Hematopoietic multipotent progenitor cell (in vitro differentiated cells): ENCODE results near the gene NPPC. TPM values are rescaled to one million over a fixed set of nuclear protein-coding genes. Genes with fewer than 3 reads are reported as not detected.
A peak's percentile ranks its signal among the peaks of the same experiment; 100 is the strongest.
"Not testable (repeated sequence)": the region's sequence is repeated elsewhere in the genome, so short reads cannot be mapped to it uniquely, and the experiment has no call there.

ENCODE experiments used
- DNase-seq, 3 donors: peaks; one replicate each; pipeline ENCODE4 v3.0.0-alpha.2; 2011 to 2015; ENCODE audit warnings: low read depth in 2 of 3, low spot score in 2 of 3
- total RNA-seq: library from RNA; depleted of rRNA; stranded (reverse); fragments of >200 nt; gene quantifications from one replicate; pipeline ENCODE4 v1.2.3, GENCODE V29; 2012

NPPC gene
- total RNA-seq, 1 donor, result 0.27 TPM

DNA sequence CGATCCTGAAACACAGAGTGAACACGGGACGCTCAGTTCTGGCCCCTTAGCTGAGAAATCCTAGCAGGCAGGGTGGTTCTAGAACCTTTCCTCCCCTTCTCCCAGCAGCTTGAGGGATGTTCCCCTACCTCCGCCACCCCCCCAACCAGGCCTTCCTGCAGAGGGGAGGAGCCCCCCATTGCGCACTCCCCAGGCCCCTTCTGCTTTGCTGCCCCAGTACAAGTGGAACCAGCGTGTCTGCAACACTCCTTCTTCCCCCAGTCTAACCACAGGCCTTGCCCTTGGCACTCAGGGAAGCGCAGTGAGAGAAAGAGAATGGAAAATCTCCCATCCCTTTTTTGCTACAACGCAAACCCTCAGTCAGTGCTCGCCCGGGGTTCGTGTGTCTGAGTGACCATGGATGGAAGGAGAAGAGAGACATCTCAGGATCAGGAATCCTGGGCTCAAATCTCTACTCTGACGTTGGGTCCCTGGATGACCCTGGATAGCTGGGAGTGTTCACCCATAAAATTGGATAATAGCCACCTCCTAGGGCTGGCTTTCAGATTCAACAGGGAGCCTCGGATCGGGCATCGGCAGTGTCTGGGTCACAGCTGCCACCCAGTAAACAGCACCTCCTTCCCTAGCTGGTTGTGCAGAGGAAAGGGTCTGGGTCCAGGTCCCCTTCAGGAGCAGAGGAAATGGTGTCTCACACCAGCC, 3.7 kb downstream of the NPPC start:
- no peak for DNase-seq

DNA sequence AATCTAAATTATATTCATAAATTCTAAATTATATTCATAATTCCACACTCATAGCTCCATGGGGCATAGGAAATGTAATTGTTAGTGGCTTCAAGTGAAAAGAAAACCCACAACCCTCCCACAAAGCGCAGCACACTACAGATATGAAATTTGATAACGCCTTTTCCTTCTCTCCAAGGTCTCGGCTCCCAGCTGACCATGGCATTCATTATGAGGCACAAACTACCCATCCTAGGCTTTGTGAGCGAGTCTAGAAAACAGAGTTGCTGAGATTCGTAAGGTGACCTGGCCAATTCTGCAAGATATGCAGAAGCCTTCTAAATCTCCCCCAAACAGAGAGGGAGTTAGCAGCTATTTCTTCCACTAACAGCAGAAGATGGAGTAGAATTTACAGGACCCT, 5.4 kb downstream of the NPPC start:
- DNase-seq, result no peak

DNA sequence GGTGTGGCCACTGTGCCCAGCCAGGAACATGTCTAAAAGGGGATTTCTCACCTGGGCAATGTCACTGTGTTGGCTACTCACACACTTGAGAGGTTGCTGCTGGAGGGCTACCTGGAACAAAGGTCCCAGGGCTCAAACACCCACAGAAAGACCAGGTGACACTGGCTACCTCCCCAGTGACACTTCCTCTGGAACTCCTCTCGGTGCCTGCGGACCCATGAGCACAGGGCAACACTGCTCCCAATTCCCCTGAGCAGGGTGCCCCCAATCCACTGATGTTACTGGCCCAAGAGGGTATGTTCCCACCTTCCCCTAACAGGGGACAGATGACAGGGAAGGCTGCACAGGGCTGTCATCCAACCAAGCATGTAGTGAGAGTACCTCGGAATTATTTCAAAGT, 5.8 kb downstream of the NPPC start:
- no peak for DNase-seq

DNA sequence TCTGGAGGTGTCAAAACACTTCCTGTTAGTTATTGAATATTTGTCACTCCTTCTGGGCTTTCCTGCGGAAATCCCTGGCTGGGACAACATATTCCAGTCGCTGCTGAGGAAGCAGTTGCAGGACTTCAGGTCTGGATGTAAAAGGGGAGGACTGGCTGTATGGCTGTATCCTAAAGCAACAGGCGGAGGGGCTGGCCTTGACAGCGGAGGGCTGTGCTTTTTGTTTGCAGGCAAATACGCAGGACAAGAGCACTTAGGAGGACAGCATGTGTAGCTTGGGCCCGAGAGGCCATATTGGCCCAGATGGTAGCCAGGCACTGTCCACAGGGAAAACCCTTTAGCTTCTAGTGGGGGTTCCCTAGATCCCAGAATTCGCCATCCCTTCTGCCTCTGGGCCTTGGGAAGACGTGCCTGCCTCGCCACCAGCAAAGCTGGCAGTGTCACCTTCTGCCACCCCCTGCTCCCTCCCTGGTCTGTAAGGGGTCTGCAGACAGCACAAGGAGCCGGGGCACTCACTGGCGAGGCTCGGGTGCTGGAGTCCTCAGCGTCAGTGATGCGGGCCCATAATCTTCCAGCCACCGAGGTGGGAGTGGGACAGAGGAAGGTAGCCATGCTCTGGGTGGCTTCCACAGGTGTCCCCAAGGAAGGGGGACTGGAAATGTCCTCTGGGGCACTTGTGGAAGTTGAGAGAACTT, 6.7 kb downstream of the NPPC start:
- DNase-seq, result no peak

DNA sequence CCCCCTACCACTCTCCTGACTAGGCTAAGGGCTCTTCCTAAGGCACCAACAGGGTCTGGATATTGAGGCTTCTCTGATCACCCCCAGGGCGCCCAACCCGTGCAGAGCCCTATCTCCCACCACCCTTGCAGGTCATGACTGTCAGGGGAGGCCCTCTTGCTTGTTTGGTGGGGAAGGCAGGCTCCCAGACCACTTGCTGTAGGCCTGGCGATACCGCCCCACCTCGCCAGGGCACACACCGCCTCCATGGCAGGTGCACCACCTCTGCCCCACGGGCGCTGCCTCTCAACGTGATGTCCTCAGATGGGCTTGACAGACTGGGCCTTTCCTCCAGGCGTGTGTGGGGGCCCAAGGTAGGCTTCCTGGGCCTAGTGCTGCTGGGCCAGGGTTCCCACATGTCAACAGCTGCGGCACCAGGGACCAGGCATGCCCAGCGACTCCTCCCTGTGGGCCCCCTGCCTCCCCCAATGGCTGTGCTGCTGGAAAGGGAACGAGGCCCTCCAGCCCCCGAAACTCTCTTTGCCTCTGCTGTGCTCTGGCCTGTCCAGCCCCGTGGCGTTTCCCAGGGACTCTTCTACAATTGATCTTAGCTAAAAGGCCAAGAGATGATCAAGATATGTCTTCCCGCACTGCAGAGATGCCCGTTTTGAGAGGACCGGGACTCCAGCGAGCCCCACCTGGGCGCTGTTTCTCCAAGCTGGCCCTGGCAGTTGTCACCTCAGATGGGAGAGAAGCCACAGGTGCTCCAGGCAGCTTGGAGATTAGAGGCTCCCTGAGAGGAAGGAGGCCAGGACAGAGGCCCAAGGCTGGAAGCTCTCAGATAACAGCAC, 7.5 kb downstream of the NPPC start:
- DNase-seq, result no peak

DNA sequence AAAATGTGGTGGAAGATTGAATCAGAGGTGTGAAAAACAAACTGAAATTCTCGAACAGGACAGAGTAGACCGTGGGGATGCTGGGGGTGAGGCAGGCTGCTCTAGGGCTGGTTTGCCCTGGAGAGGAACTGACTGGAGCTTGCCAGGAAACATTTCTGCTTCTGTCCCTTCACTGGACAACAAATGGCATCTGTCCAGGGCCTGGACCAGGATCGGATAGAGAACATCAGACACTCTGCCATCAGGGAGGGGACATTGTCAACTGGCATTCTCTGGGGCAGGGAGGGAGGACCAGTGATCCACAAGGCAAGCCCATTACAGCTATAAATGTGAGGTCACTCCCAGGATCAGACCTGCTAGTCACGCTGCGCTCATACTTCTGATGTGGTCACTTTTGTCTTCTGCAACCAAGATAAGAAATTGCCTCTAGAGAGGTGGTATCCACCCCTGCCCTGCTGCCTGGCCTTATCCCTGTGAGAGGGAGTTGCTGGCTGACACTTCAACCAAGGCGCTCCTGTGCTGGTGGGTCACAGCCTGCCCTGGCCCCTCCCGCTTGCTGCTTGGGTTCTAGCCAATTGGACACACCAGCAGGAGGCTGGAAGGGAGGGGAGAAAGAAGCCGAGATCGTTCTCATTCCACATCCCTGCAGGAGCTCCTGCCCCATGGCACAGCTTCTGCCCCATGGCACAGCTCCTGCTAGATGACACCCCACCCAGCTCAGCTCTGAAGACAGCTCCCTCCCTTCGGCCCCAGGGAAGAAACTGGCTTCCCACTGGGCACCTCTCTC, 8.7 kb downstream of the NPPC start:
- no peak for DNase-seq

DNA sequence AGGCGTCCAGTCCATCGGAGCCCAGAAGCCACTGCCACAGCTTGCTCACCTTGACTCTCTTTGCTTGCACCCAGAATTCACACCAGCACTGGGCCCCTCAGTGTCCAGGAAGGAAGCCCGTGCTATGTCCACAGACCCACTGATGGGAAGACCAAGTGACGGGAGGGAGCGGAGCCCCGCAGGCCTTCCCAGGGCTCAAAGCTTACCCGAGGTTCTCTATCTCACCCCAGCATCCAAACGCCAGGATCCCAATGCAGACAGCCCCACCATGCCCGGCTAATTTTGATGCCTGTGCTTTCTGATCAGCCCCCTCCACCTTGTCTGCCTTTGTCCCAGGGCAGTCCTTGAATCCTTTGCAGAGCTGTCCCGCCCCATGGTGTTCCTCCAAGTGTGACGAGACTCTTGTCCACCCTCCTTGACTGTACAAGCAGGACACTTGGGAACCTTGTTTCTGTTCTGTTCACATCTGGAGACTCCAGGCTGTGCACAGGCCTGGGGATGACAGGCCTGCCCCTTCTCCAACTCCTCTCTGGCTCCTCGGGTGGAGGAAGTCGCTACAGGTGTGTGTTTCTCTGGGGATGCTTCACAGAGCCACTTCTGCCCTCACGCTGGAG, 12.0 kb downstream of the NPPC start:
- DNase-seq, result no peak

DNA sequence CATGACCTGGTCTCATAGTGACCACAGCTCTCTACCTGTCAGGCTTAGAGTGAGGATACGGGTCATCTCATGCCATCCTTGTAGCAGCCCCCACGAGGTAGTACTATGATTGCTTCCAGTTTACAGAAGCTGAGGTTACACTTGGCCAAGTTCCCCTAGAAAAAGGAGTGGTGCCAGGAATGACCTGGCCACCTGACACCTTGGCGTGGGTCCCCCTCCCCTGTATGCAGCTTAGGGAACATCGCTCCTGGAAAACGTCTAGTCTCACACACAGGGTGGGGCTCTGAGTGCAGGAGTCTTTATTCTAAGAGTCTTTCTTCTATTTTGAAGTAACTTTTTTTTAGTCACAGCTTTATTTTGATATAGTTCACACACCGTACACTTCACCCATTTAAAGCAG, 14.8 kb downstream of the NPPC start:
- DNase-seq, result no peak

DNA sequence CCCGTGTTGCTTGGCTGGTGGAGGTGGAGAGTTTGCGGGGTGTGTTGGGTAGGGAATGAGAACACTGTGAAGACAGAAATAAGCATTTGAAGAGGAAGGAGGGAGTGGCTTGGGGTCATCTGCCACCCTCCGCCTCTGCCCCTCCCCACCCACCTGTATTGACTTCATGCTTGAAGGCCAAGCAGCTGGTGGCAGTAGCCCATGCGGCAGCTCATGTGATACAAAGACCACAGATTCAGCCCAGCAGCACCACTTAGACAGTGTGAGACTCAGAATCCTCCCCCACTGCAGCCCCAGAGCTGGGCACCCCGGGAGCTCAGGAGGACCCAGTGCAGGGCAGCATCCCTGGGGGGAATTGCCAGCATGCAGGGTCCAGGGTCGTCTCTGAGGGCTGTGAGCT, 15.4 kb downstream of the NPPC start:
- no peak for DNase-seq

DNA sequence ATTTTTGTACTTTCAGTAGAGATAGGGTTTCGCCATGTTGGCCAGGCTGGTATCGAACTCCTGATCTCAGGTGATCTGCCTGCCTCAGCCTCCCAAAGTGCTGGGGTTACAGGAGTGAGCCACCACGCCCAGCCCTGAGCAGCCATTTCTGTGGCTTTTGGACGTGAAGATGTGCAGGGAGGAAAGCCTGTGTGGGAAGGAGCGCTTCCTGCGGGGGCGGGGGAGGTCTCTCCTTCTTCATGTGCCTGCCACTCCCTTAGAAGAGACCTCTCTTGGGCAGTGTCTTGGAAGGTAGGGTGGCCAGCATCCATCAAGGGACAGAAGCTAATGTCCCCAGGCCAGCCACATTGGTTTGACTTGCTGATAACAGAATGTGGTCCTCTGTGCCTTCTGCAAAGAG, 16.0 kb downstream of the NPPC start:
- DNase-seq, result not testable (repeated sequence)

DNA sequence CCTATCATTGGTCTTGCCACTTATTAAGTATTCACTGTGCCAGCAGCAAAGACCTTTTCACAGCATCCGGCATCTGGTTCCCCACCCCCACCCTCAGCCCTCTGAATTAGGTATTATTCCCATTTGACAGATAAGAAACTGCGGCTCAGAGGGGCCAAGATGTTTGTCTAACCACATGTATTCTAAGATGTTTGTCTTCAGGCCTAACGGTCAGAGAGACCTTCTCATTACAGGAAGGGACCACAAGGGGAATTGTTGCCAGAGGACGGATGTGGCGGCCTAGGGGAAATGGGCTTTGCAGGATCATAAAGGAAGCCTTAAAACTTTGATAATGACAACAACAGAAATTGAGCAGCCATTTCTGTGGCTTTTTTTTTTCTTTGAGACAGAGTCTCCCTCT, 16.6 kb downstream of the NPPC start:
- peak in 1 of 3 donors; percentile 42 for DNase-seq

DNA sequence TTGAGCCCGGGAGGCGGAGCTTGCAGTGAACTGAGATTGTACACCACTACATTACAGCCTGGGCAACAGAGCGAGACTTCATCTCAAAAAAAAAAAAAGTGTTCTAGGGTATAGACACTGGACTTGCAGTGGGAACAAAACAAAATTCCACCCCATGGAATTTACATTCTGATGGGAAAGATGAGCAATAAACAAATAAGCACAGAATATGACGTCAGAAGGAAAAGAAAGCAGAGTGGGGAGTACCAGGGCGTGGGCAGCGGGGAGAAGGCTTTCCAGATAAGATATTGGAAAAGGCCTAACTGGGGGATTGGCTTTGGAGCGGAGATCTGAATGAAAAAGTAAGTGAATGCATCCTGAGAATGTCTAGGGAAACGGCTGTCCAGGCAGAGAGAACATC, 17.6 kb downstream of the NPPC start:
- DNase-seq, result no peak

DNA sequence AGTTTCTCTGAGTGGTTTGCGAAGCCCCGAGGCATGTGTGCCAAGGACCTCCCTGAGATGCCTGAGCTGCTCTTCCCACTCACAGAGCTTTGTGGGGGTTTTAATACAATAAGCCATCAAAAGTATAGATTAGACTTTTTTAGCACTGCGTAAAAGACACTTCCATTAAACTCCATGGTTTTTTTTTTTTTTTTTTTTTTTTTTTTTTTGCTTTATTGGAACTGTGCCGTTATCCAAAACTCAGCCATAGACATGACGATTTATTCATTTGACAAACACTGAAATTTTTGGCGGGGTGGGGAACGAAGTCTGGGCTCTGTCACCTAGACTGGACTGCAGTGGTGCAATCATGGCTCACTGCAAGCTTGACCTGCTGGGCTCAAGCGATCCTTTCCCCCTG, 18.4 kb downstream of the NPPC start:
- no peak for DNase-seq

DNA sequence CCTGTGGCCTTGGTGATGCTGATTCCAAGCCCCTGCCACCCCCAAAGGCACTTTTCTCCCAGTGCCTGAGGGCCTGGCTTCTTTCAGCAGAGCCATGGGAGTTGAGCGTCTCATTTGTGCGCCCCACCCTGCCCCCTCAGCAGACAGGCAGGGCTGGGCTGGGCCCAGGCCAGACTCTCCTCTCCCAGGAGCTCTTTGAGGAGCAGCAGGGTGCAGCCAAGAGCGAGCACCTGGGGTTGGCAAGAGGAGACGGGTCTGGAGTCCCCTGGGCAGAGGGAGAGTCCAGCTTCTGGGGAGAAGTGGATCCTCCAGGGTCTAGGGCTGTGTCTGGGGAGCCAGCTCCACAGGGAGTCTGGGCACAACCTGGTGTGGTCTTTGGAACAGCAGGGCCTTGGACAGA, 21.2 kb downstream of the NPPC start:
- DNase-seq, result no peak

DNA sequence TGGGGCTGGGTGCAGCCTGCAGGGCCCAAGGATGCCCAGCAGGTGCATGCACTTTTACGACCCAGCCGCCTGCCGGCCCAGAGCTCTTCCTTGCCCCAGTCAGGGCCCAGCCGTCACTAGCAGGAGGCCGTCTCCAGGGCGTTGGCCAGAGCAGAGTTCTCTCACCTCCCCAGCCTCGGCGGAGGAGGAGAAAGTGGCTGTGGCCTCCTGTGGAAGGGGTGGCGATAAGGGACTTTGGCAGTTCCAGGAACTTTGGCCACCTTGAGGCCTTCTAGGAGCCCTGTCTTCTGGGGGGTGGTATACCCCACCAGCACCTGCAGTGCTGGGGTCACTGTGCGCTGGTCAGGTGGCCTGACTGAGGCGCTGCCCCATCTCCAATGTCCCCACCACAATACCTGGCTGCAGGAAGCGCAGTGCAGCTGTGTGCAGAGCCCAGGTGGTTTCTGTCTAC, 22.0 kb downstream of the NPPC start:
- no peak for DNase-seq

DNA sequence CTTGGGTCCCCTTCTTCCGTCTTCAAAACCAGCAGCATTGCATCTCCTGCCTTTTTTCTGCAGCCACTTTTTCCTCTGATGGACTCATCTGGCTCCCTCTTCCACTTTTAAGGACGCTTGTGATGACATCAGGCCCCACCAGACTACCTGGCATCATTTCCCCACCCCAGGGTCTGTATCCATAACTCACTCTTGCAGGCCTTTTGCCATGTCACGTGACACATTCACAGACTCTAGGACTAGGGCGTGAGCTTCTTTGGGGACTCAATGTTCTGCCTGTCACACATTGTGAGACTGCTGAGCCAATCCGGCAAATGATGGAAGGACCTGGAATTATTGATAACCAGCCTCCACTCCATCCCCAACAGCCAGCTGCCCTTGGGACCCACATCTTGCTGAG, 23.6 kb downstream of the NPPC start:
- no peak for DNase-seq

DNA sequence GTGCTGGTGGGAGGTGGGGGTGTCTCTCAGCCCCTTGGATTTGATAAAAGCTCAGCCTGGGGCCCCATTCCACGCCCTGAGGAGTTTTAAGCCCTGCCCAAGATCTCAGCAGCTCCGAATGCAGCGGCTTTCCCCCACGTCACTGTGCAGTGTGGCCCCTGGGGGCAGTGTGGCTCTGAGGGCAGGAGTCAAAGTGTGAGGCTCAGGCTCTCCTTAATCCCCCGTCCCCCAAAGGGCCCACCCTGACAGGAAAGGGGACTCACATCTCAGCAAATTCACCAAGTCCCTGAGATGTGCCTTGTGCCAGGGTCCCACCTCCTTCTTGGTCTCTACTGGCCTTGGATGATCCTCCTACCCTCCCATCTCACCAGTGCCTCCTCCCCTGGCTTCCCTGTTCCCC, 25.2 kb downstream of the NPPC start:
- DNase-seq, result no peak

DNA sequence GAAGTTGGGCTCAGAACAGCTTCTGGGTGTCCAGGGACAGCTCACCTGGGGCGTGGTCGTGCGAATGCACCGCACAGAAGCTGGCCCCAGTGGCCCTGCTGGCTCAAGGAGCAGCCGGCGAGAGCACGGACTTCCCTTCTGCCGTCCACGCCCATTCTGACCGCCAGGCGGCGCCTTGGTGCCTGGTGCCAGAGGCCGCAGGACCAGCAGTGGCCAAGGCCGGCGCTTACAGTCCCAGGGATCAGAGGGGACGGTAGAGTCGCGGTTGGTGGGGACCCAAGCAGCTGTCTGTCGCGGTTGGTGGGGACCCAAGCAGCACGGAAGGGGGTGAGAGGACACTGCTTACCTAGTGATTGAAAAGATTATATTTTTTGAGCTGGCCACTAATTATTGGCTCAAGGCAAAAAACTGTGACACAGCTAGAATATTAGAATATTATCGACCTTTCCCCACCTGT, 25.7 kb downstream of the NPPC start:
- peak in 2 of 3 donors; percentile 60 to 63 for DNase-seq

DNA sequence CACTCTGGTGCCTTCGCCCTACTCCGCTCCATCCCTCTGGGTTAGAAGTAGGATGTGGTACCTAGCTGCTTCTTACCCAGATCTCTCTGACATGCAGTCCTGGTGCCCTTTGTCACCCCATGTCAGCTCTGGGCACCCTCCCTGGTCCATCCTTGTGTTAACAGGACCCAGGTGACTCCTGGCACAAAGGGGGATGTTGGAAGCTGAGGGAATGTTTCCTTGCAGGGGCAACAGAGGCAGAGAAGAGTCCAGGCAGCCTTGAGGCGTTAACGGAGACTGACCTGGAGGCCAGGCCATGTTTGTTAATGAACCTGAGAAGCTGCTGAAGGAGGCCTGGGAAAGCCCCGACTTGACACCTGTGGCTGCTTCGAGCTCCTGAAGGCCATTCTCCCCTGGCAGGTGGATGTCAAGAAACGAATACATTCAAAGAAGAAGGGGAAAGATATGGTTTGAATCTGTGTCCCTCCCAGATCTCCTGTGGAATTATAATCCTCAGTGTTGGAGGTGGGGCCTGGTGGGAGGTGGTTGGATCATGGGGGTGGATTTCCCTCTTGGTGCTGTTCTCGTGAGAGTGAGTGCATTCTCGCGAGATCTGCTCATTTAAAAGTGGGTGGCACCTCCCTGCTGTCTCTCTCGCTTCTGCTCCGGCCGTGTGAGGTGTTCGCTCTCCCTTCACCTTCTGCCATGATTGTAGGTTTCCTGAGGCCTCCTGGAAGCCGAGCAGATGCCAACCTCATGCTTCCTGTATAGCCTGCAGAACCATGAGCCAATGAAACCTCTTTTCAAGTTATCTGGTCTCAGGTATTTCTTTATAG, 31.4 kb downstream of the NPPC start:
- DNase-seq, result no peak

DNA sequence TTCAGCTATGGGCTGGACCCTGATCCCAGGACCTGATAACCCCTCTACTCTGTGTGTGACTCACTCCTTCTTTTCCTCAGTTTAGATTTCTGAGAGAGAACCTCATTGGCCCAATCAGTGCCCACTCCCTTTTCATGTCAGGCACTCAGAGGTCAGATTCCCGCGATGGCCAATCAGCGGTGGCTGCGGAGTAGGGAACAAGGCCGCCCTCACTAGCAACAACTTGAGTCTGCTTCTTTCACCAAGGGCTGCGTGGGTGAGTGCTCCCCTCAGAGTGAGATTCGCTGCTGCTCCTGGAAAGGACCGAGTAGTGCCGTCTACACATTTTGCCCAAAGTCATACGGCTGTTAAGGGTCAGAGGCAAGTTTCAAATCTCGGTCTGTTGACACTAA, 34.7 kb downstream of the NPPC start:
- no peak for DNase-seq
